Measurements from ENCODE around the gene NACAD. TPM values are rescaled to one million over a fixed set of nuclear protein-coding genes. Genes with fewer than 3 reads are reported as not detected.

NACAD gene
- total and polyA plus RNA-seq, 4 experiments from 2014 or later = not detected

GRCh38 chr7:45073786-45074527, 14.8 kb downstream of the NACAD start:
- Histone ChIP-seq H3K27me3 (ENCODE audit: insufficient read depth, low read length) (no peaks in the 10 kb centered on the region), H3K4me1 (ENCODE audit: insufficient read depth, low read length) (no peaks in the 10 kb centered on the region), H3K4me3 (ENCODE audit: low read length in 2 of 2) (no peak overlapping the region), H3K9me3 (ENCODE audit: control insufficient read depth in 1 of 2, low read length in 2 of 2) (no peaks in the 10 kb centered on the region), H3K36me3 (ENCODE audit: insufficient read depth, low read length) (peaks cover 80% of the 10 kb centered on the region), H3K27ac (ENCODE audit: low read depth, low read length) (no peak overlapping the region)
- no peak for DNase-seq
- intact Hi-C loops (cut with micrococcal nuclease) = no loop called here
- H3K36me3 Mint-ChIP-seq = peaks cover 41 to 76% of the 10 kb centered on the region in 2 donors
- CTCF ChIA-PET (ENCODE audit: partially characterized antibody) = interaction anchor here (1.4 to 1.7 kb wide), 2 partner anchors 62 to 217 kb away, joined by 4 to 7 read pairs; no protein-coding TSS in a partner anchor
- H3K27ac Mint-ChIP-seq = peak overlapping the region in 2 of 7 donors; percentile 17 to 22
- H3K4me3 Mint-ChIP-seq = no peak overlapping the region
- peaks cover 0 to 7% (median 0%) of the 10 kb centered on the region in 8 donors for H3K9me3 Mint-ChIP-seq
- POLR2A ChIA-PET (ENCODE audit: partially characterized antibody) = no interaction called here
- H3K4me1 Mint-ChIP-seq = peaks cover 0 to 5% (median 4%) of the 10 kb centered on the region in 4 donors
- no peaks in the 10 kb centered on the region for H3K27me3 Mint-ChIP-seq

GRCh38 chr7:45073031-45073785, 15.6 kb downstream of the NACAD start:
- Histone ChIP-seq H3K27ac (ENCODE audit: low read depth, low read length) (no peak overlapping the region), H3K4me1 (ENCODE audit: insufficient read depth, low read length) (peaks cover 2% of the 10 kb centered on the region), H3K27me3 (ENCODE audit: insufficient read depth, low read length) (no peaks in the 10 kb centered on the region), H3K36me3 (ENCODE audit: insufficient read depth, low read length) (peaks cover 87% of the 10 kb centered on the region), H3K9me3 (ENCODE audit: control insufficient read depth in 1 of 2, low read length in 2 of 2) (no peaks in the 10 kb centered on the region), H3K4me3 (ENCODE audit: low read length in 2 of 2) (no peak overlapping the region)
- intact Hi-C loops (cut with micrococcal nuclease) = no loop called here
- CTCF ChIA-PET (ENCODE audit: partially characterized antibody) = interaction anchor here (1.4 to 1.7 kb wide), 2 partner anchors 63 to 216 kb away, joined by 4 to 7 read pairs; no protein-coding TSS in a partner anchor
- Mint-ChIP-seq H3K27ac (peak overlapping the region in 4 of 7 donors; percentile 29 to 81 (median 72)), H3K4me1 (peaks cover 4 to 8% (median 5%) of the 10 kb centered on the region in 4 donors), H3K4me3 (no peak overlapping the region), H3K27me3 (no peaks in the 10 kb centered on the region), H3K36me3 (peaks cover 48 to 83% of the 10 kb centered on the region in 2 donors), H3K9me3 (peaks cover 0 to 7% (median 0%) of the 10 kb centered on the region in 8 donors)
- DNase-seq = no peak
- POLR2A ChIA-PET (ENCODE audit: partially characterized antibody) = interaction anchor here (1.0 to 1.4 kb wide), 3 partner anchors 45 to 100 kb away, joined by 4 to 5 read pairs (median 4); no protein-coding TSS in a partner anchor

GRCh38 chr7:45072131-45073030, 16.4 kb downstream of the NACAD start:
- Mint-ChIP-seq H3K4me1 (peaks cover 4 to 12% (median 8%) of the 10 kb centered on the region in 4 donors), H3K4me3 (no peak overlapping the region), H3K27ac (peak overlapping the region in 5 of 7 donors; percentile 22 to 73 (median 29)), H3K9me3 (peaks cover 0 to 4% (median 0%) of the 10 kb centered on the region in 8 donors), H3K36me3 (peaks cover 54 to 87% of the 10 kb centered on the region in 2 donors), H3K27me3 (no peaks in the 10 kb centered on the region)
- H3K4me3 ChIP-seq (ENCODE audit: low read length in 2 of 2) = no peak overlapping the region
- H3K27ac ChIP-seq (ENCODE audit: low read depth, low read length) = no peak overlapping the region
- peaks cover 8% of the 10 kb centered on the region for H3K4me1 ChIP-seq (ENCODE audit: insufficient read depth, low read length)
- H3K27me3 ChIP-seq (ENCODE audit: insufficient read depth, low read length) = no peaks in the 10 kb centered on the region
- POLR2A ChIA-PET (ENCODE audit: partially characterized antibody) = interaction anchor here (1.0 to 1.4 kb wide), 3 partner anchors 44 to 99 kb away, joined by 4 to 5 read pairs (median 4); no protein-coding TSS in a partner anchor
- H3K36me3 ChIP-seq (ENCODE audit: insufficient read depth, low read length) = peaks cover 96% of the 10 kb centered on the region
- no peaks in the 10 kb centered on the region for H3K9me3 ChIP-seq (ENCODE audit: control insufficient read depth in 1 of 2, low read length in 2 of 2)
- CTCF ChIA-PET (ENCODE audit: partially characterized antibody) = interaction anchor here (1.0 to 3.4 kb wide), 4 partner anchors 36 to 215 kb away, joined by 3 to 25 read pairs (median 6); no protein-coding TSS in a partner anchor
- intact Hi-C loops (cut with micrococcal nuclease) = no loop called here
- DNase-seq = no peak

GRCh38 chr7:45071528-45071927, 17.2 kb downstream of the NACAD start:
- H3K27me3 Mint-ChIP-seq = no peaks in the 10 kb centered on the region
- H3K9me3 Mint-ChIP-seq = peaks cover 0 to 4% (median 0%) of the 10 kb centered on the region in 8 donors
- Histone ChIP-seq H3K9me3 (ENCODE audit: control insufficient read depth in 1 of 2, low read length in 2 of 2) (no peaks in the 10 kb centered on the region), H3K4me3 (ENCODE audit: low read length in 2 of 2) (no peak overlapping the region), H3K36me3 (ENCODE audit: insufficient read depth, low read length) (peaks cover 93% of the 10 kb centered on the region), H3K27ac (ENCODE audit: low read depth, low read length) (no peak overlapping the region), H3K27me3 (ENCODE audit: insufficient read depth, low read length) (no peaks in the 10 kb centered on the region), H3K4me1 (ENCODE audit: insufficient read depth, low read length) (peaks cover 8% of the 10 kb centered on the region)
- H3K4me3 Mint-ChIP-seq = no peak overlapping the region
- peaks cover 56 to 89% of the 10 kb centered on the region in 2 donors for H3K36me3 Mint-ChIP-seq
- intact Hi-C loops (cut with micrococcal nuclease) = no loop called here
- H3K4me1 Mint-ChIP-seq = peaks cover 4 to 13% (median 8%) of the 10 kb centered on the region in 4 donors
- POLR2A ChIA-PET (ENCODE audit: partially characterized antibody) = interaction anchor here (1.1 to 1.6 kb wide), 3 partner anchors 40 to 72 kb away, joined by 5 to 6 read pairs (median 5); partner anchors contain the start of gene TBRG4
- H3K27ac Mint-ChIP-seq = peak overlapping the region in 2 of 7 donors; percentile 57 to 60
- CTCF ChIA-PET (ENCODE audit: partially characterized antibody) = interaction anchor here (1.0 to 3.4 kb wide), 2 partner anchors 35 to 97 kb away, joined by 3 to 25 read pairs; no protein-coding TSS in a partner anchor
- DNase-seq = no peak

GRCh38 chr7:45070254-45070642, 18.5 kb downstream of the NACAD start:
- peaks cover 67 to 92% of the 10 kb centered on the region in 2 donors for H3K36me3 Mint-ChIP-seq
- CTCF ChIA-PET (ENCODE audit: partially characterized antibody) = interaction anchor here (1.0 to 3.4 kb wide), 4 partner anchors 10 to 149 kb away, joined by 3 to 25 read pairs (median 3); no protein-coding TSS in a partner anchor

More at GRCh38 chr7:45070254-45070642, 18.5 kb downstream of the NACAD start:
- Histone ChIP-seq H3K27me3 (ENCODE audit: insufficient read depth, low read length) (no peaks in the 10 kb centered on the region), H3K36me3 (ENCODE audit: insufficient read depth, low read length) (peaks cover 92% of the 10 kb centered on the region), H3K27ac (ENCODE audit: low read depth, low read length) (no peak overlapping the region), H3K9me3 (ENCODE audit: control insufficient read depth in 1 of 2, low read length in 2 of 2) (no peaks in the 10 kb centered on the region), H3K4me3 (ENCODE audit: low read length in 2 of 2) (no peak overlapping the region), H3K4me1 (ENCODE audit: insufficient read depth, low read length) (peaks cover 12% of the 10 kb centered on the region)
- intact Hi-C loops (cut with micrococcal nuclease) = no loop called here
- DNase-seq = no peak
- Mint-ChIP-seq H3K4me1 (peaks cover 6 to 25% (median 13%) of the 10 kb centered on the region in 4 donors), H3K27ac (peak overlapping the region in 1 of 7 donors; percentile 25), H3K4me3 (no peak overlapping the region), H3K27me3 (no peaks in the 10 kb centered on the region), H3K9me3 (peaks cover 0 to 4% (median 0%) of the 10 kb centered on the region in 8 donors)
- POLR2A ChIA-PET (ENCODE audit: partially characterized antibody) = interaction anchor here (0.9 to 1.6 kb wide), 4 partner anchors 41 to 97 kb away, joined by 4 to 6 read pairs (median 5); partner anchors contain the start of gene TBRG4
